ENCODE data around the gene YY1. TPM values are rescaled to one million over a fixed set of nuclear protein-coding genes. Genes with fewer than 3 reads are reported as not detected.

Gene YY1
- total RNA-seq, 4 donors from 2014 or later, result 30.6 to 46.5 (median 33.5) TPM

- peak overlapping the region; percentile 26 to 65 (median 48) for H3K4me3 ChIP-seq
- H3K4me1 ChIP-seq, result peaks cover 4 to 39% (median 9%) of the 10 kb centered on the region in 3 donors
- no peak for DNase-seq
- H3K27me3 ChIP-seq, result no peaks in the 10 kb centered on the region
- TF ChIP-seq CTCF (IDR thresholded peaks at IDR 0.05) (no peak), POLR2A (IDR thresholded peaks at IDR 0.05) (no peak)
- no peaks in the 10 kb centered on the region for H3K36me3 ChIP-seq
- intact Hi-C loops (cut with DNase I), result no loop called here
- peak overlapping the region; percentile 57 to 81 (median 66) for H3K27ac ChIP-seq
- 51 to 59% methylated on average over 12 to 14 of the region's 14 CpGs for WGBS, 2 donors
- no peaks in the 10 kb centered on the region for H3K9me3 ChIP-seq
These were observed 16.5 kb upstream of the YY1 start for GRCh38 chr14:100222224-100223093.

- DNase-seq, result no peak
- Histone ChIP-seq H3K27ac (no peak overlapping the region), H3K9me3 (no peaks in the 10 kb centered on the region), H3K36me3 (peaks cover 0 to 4% (median 0%) of the 10 kb centered on the region in 3 donors), H3K4me1 (peaks cover 4 to 39% (median 9%) of the 10 kb centered on the region in 3 donors), H3K27me3 (no peaks in the 10 kb centered on the region), H3K4me3 (no peak overlapping the region)
- TF ChIP-seq POLR2A (IDR thresholded peaks at IDR 0.05) (no peak), CTCF (IDR thresholded peaks at IDR 0.05) (no peak)
- intact Hi-C loops (cut with DNase I), result no loop called here
- WGBS, 2 donors, result 84 to 85% methylated on average over 11 to 12 of the region's 12 CpGs
These were observed 15.4 kb upstream of the YY1 start for GRCh38 chr14:100223332-100224201.

- Histone ChIP-seq H3K9me3 (no peaks in the 10 kb centered on the region), H3K27ac (no peak overlapping the region), H3K36me3 (peaks cover 0 to 7% (median 0%) of the 10 kb centered on the region in 3 donors), H3K4me3 (no peak overlapping the region), H3K4me1 (peaks cover 4 to 39% (median 9%) of the 10 kb centered on the region in 3 donors), H3K27me3 (no peaks in the 10 kb centered on the region)
- 77 to 80% methylated on average over 4 of the region's 4 CpGs for WGBS, 2 donors
- DNase-seq, result no peak
- intact Hi-C loops (cut with DNase I), result no loop called here
- TF ChIP-seq CTCF (IDR thresholded peaks at IDR 0.05) (no peak), POLR2A (IDR thresholded peaks at IDR 0.05) (no peak)
These were observed 14.6 kb upstream of the YY1 start for GRCh38 chr14:100224229-100224866.

- 81 to 91% methylated on average over 4 of the region's 4 CpGs for WGBS, 2 donors
- DNase-seq, result no peak
- H3K27me3 ChIP-seq, result no peaks in the 10 kb centered on the region
- no peak for TF ChIP-seq POLR2A (IDR thresholded peaks at IDR 0.05)
- TF ChIP-seq CTCF (IDR thresholded peaks at IDR 0.05), result no peak
- peaks cover 0 to 14% (median 0%) of the 10 kb centered on the region in 3 donors for H3K36me3 ChIP-seq
- H3K4me3 ChIP-seq, result no peak overlapping the region
- H3K9me3 ChIP-seq, result no peaks in the 10 kb centered on the region
- no peak overlapping the region for H3K27ac ChIP-seq
- intact Hi-C loops (cut with DNase I), result no loop called here
- peaks cover 4 to 39% (median 9%) of the 10 kb centered on the region in 3 donors for H3K4me1 ChIP-seq
These were observed 13.8 kb upstream of the YY1 start for GRCh38 chr14:100225169-100225568.

All from esophagus squamous epithelium (tissue), 5 donors.